GM21528 (cell line): ENCODE measurements around the gene HDGFL2.

Source experiments
- ATAC-seq: cut with Tn5 transposase; IDR thresholded peaks from one replicate; pipeline ENCODE4 v1.9.1; 2021; ENCODE audit warnings: mild to moderate bottlenecking, moderate library complexity; ENCODE audit not compliant: unreplicated experiment, low FRiP score

The HDGFL2 gene

GRCh38 chr19:4548238-4548584, 76.1 kb downstream of the HDGFL2 start:
- no peak for ATAC-seq

- ATAC-seq: no peak
Observed at GRCh38 chr19:4550018-4550417, 77.9 kb downstream of the HDGFL2 start.

GRCh38 chr19:4550479-4551050, 78.5 kb downstream of the HDGFL2 start:
- no peak for ATAC-seq
